MCF 10A (cell line): ENCODE measurements around the gene PRR4. TPM values are rescaled to one million over a fixed set of nuclear protein-coding genes. Genes with fewer than 3 reads are reported as not detected.

Experiments used
- BruUV-seq: library from RNA; stranded (reverse); fragments of 400-500 nt; replicated peaks from 2 replicates; lab custom pipeline; 2021; lab: Mats Ljungman, UMichigan
- CTCF ChIA-PET: fragments of 300-600 bp; sonication (Branson Sonifier 250); formaldehyde crosslinking; extraction: SDS; loops from one replicate; lab custom pipeline; 2021; ENCODE audit warnings: antibody characterized with exemption, inconsistent platforms; lab: Yijun Ruan, JAX
- POLR2A ChIA-PET: fragments of 300-600, 350-650 bp; sonication (Branson Sonifier 250); formaldehyde crosslinking; extraction: SDS; loops from one replicate; lab custom pipeline; 2020; ENCODE audit warnings: antibody characterized with exemption, inconsistent platforms; lab: Yijun Ruan, JAX
- DNase-seq: peaks from one replicate; pipeline ENCODE4 v3.0.0-alpha.2; 2018; ENCODE audit not compliant: unreplicated experiment
- H3K27ac Mint-ChIP-seq: one replicate; pipeline ENCODE4 v1.8.0; 2022; ENCODE audit warnings: mild to moderate bottlenecking, low read depth, mixed read lengths; ENCODE audit not compliant: unreplicated experiment
- H3K27me3 Mint-ChIP-seq: one replicate; pipeline ENCODE4 v1.8.0; 2022; ENCODE audit warnings: mixed read lengths; ENCODE audit not compliant: insufficient read depth, unreplicated experiment
- H3K36me3 Mint-ChIP-seq: one replicate; pipeline ENCODE4 v1.8.0; 2022; ENCODE audit warnings: mild to moderate bottlenecking, moderate library complexity, mixed read lengths; ENCODE audit not compliant: insufficient read depth, unreplicated experiment
- H3K4me1 Mint-ChIP-seq: one replicate; pipeline ENCODE4 v1.8.0; 2022; ENCODE audit warnings: mixed read lengths; ENCODE audit not compliant: insufficient read depth, unreplicated experiment
- H3K4me3 Mint-ChIP-seq: one replicate; pipeline ENCODE4 v1.8.0; 2022; ENCODE audit warnings: mild to moderate bottlenecking, moderate library complexity, mixed read lengths; ENCODE audit not compliant: unreplicated experiment
- H3K9me3 Mint-ChIP-seq: one replicate; pipeline ENCODE4 v1.8.0; 2022; ENCODE audit warnings: mixed read lengths; ENCODE audit not compliant: unreplicated experiment
- intact Hi-C: fragments of 100-400 bp; cut with micrococcal nuclease; formaldehyde crosslinking; loops from 2 replicates; pipeline ENCODE4 v1.14.1; 2022
- total RNA-seq: library from RNA; stranded (reverse); gene quantifications from 2 replicates; pipeline ENCODE4 v1.2.3, GENCODE V29; 2022
- TF ChIP-seq, protein P1 (sequence below): fragments of 200-600 bp; IDR thresholded peaks from one replicate; pipeline ENCODE4 v1.8.0; 2022; ENCODE audit warnings: antibody characterized with exemption, mild to moderate bottlenecking; ENCODE audit not compliant: unreplicated experiment

Gene PRR4
- total RNA-seq, 1 experiment from 2014 or later, result 7.7 TPM

DNA sequence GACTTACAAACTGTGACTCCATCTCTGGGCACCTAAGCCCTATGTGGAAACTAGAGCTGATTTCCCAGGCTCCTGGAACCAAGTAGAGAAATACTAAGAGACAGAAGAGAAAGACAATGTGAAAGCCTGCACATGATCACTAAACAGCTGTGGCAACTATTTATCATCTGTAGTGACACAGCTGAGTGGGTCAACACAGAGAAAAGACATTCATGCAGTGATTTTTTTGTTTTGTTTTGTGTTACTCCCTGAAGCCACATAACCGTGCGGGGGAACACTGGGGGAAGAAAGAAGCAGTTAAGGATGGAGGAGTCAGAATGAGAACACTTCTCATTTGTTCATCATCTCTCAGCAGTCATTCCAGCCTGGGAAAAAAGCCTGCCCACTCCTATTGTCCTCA lies 1.5 kb downstream of the PRR4 start:
- no TSS peak for BruUV-seq
- Mint-ChIP-seq H3K9me3 (no peaks in the 10 kb centered on the region), H3K27me3 (no peaks in the 10 kb centered on the region), H3K4me3 (no peak overlapping the region), H3K36me3 (peaks cover 20% of the 10 kb centered on the region), H3K27ac (no peak overlapping the region), H3K4me1 (peaks cover 15% of the 10 kb centered on the region)
- TF ChIP-seq, protein P1, sequence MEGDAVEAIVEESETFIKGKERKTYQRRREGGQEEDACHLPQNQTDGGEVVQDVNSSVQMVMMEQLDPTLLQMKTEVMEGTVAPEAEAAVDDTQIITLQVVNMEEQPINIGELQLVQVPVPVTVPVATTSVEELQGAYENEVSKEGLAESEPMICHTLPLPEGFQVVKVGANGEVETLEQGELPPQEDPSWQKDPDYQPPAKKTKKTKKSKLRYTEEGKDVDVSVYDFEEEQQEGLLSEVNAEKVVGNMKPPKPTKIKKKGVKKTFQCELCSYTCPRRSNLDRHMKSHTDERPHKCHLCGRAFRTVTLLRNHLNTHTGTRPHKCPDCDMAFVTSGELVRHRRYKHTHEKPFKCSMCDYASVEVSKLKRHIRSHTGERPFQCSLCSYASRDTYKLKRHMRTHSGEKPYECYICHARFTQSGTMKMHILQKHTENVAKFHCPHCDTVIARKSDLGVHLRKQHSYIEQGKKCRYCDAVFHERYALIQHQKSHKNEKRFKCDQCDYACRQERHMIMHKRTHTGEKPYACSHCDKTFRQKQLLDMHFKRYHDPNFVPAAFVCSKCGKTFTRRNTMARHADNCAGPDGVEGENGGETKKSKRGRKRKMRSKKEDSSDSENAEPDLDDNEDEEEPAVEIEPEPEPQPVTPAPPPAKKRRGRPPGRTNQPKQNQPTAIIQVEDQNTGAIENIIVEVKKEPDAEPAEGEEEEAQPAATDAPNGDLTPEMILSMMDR, result no peak
- no peak for DNase-seq
- ChIA-PET POLR2A (no interaction called here), CTCF (interaction anchor here (0.6 kb wide), 1 partner anchor 14 kb away, joined by 4 read pairs; no protein-coding TSS in a partner anchor)
- intact Hi-C loops, result no loop called here

DNA sequence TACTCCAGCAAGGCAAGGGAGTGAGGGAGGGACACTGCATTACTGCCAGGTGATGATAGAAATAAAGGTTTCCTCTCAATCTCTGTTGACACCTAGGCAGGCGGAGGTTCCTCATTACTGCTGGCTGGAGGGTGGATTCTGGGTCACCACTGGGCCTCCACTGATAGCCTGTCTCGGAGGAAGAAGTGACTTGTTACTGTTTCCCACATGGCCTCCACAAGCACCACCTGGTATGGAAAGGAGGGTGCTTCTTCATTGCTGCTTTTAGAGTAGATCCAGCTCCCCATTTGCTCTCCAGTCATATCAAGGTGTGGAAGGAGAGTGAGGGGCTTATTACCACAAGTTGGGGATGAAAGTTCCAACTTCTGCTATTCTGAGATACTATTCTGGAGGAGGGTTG lies 6.4 kb downstream of the PRR4 start:
- no peaks in the 10 kb centered on the region for H3K4me1 Mint-ChIP-seq
- intact Hi-C loops, result no loop called here
- ChIA-PET CTCF (no interaction called here), POLR2A (interaction anchor here (0.7 kb wide), 1 partner anchor 95 kb away, joined by 3 read pairs; no protein-coding TSS in a partner anchor)
- no peak overlapping the region for H3K4me3 Mint-ChIP-seq
- H3K27me3 Mint-ChIP-seq, result no peaks in the 10 kb centered on the region
- H3K9me3 Mint-ChIP-seq, result no peaks in the 10 kb centered on the region
- no peak for DNase-seq
- BruUV-seq, result no TSS peak
- TF ChIP-seq, protein P1, result no peak
- H3K27ac Mint-ChIP-seq, result no peak overlapping the region
- H3K36me3 Mint-ChIP-seq, result peaks cover 18% of the 10 kb centered on the region

DNA sequence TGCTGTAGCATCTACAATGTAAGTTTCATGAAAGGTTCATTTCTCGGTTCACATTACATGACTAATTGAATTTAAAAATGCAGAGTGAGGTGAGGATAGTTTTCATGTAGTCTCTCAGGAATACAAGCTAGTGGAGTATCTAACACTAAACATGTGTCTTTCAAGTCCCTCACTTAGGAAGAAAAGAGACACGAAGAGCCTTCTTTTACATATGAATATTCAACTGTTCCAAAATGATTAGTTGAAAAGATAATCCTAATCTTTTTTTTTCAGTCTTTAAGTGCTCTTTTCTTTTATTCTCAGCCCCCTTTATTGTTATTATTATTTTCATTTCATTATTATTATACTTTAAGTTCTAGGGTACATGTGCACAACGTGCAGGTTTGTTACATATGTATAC lies 10.8 kb downstream of the PRR4 start:
- intact Hi-C loops, result no loop called here
- TF ChIP-seq, protein P1, result no peak
- no peak overlapping the region for H3K4me3 Mint-ChIP-seq
- H3K27me3 Mint-ChIP-seq, result no peaks in the 10 kb centered on the region
- no peak for DNase-seq
- ChIA-PET CTCF (no interaction called here), POLR2A (no interaction called here)
- BruUV-seq, result no TSS peak
- no peaks in the 10 kb centered on the region for H3K4me1 Mint-ChIP-seq
- H3K9me3 Mint-ChIP-seq, result no peaks in the 10 kb centered on the region
- peaks cover 6% of the 10 kb centered on the region for H3K36me3 Mint-ChIP-seq
- H3K27ac Mint-ChIP-seq, result no peak overlapping the region

DNA sequence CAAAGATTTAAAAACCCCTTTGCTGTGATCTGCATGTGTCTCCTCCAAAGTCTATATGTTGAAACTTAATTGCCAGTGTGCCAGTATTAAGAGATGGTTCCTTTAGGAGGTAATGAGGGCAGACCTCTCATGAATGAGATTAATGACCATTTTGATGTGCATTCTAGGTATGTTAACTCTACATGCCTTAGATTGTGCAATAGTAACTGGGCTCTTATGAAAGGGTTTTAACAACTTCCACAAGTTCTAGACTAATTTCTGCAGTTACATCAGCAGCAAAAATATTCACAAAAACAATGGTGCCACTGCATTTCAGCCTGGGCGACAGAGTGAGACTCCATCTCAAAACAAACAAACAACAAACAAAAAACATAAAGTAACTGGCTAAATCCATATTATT lies 19.3 kb downstream of the PRR4 start:
- no peak for DNase-seq
- ChIA-PET CTCF (no interaction called here), POLR2A (interaction anchor here (0.7 kb wide), 1 partner anchor 1777 kb away, joined by 3 read pairs; no protein-coding TSS in a partner anchor)
- Mint-ChIP-seq H3K9me3 (no peaks in the 10 kb centered on the region), H3K27ac (no peak overlapping the region), H3K27me3 (no peaks in the 10 kb centered on the region), H3K4me3 (no peak overlapping the region), H3K4me1 (no peaks in the 10 kb centered on the region), H3K36me3 (no peaks in the 10 kb centered on the region)
- TF ChIP-seq, protein P1, result no peak
- intact Hi-C loops, result no loop called here
- no TSS peak for BruUV-seq
